ENCODE results near the gene PHF12. TPM values are rescaled to one million over a fixed set of nuclear protein-coding genes. Genes with fewer than 3 reads are reported as not detected.

The PHF12 gene
- total and polyA plus RNA-seq, 2 donors, result 20.5 to 32.4 TPM

DNA sequence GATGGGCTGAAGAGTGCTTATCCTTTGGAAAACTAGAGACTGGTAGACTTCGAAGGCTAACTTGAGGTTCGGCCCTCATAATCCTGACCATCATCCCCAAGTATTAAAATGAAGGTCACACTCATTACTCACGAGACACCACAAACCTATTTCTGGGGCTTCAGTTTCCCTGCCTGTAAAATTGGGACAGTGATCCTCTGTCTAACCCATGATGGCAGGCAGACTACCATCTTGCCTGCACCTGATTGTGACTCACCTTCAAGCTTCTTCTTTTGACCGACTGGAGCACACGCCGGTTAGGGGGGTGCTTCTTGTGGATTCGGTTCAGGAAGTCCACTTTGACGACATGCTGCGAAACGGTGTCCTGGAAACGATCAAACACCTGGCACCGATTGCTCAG is 34.3 kb downstream of the PHF12 start:
- no peaks in the 10 kb centered on the region for H3K27me3 ChIP-seq (ENCODE audit: control insufficient read depth in 2 of 2, insufficient read depth in 1 of 2, low read length in 1 of 2)
- H3K9me3 ChIP-seq (ENCODE audit: control insufficient read depth in 2 of 2, insufficient read depth in 1 of 2, low read length in 1 of 2), result no peaks in the 10 kb centered on the region
- no peak for DNase-seq (ENCODE audit: low read depth in 6 of 9, low spot score in 9 of 9)
- H3K4me1 ChIP-seq (ENCODE audit: control insufficient read depth in 2 of 2, insufficient read depth in 2 of 2, low read length in 2 of 2), result no peaks in the 10 kb centered on the region
- peaks cover 88 to 93% of the 10 kb centered on the region in 2 donors for H3K36me3 ChIP-seq (ENCODE audit: control insufficient read depth in 2 of 2, insufficient read depth in 2 of 2, low read length in 1 of 2)
- no peak overlapping the region for H3K4me3 ChIP-seq (ENCODE audit: low read length in 2 of 2)
- WGBS, result 96% methylated on average over 12 of the region's 12 CpGs
- no peak overlapping the region for H3K27ac ChIP-seq (ENCODE audit: low read depth in 1 of 2, low read length in 1 of 2)

DNA sequence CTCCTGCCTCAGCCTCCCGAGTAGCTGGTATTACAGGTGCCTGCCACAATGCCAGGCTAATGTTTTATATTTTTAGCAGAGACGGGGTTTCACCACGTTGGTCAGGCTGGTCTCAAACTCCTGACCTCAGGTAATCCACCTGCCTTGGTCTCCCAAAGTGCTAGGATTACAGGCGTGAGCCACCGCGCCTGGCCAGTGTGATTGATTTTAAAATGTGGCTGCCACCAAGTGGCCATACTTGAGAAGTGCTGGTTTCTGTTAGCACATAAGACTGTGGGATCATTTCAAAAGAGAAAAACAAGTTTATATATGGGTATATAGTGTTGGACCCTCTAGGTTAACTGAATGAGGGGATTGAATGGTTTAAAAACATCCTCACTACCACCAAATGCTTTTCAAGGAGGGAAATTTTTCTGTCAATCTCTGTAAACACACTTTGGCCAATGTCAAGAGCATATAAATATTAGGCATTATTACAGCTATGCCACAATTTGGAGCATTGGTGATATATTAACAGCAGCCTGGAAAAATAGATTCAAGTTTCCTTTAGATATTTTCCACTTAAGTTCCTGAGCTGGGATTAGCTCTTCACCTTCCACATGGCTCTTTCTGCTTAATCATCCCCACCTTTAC is 34.9 kb downstream of the PHF12 start:
- Histone ChIP-seq H3K4me1 (ENCODE audit: control insufficient read depth in 2 of 2, insufficient read depth in 2 of 2, low read length in 2 of 2) (no peaks in the 10 kb centered on the region), H3K9me3 (ENCODE audit: control insufficient read depth in 2 of 2, insufficient read depth in 1 of 2, low read length in 1 of 2) (no peaks in the 10 kb centered on the region), H3K27ac (ENCODE audit: low read depth in 1 of 2, low read length in 1 of 2) (no peak overlapping the region), H3K4me3 (ENCODE audit: low read length in 2 of 2) (no peak overlapping the region), H3K27me3 (ENCODE audit: control insufficient read depth in 2 of 2, insufficient read depth in 1 of 2, low read length in 1 of 2) (no peaks in the 10 kb centered on the region), H3K36me3 (ENCODE audit: control insufficient read depth in 2 of 2, insufficient read depth in 2 of 2, low read length in 1 of 2) (peaks cover 88 to 93% of the 10 kb centered on the region in 2 donors)
- WGBS, result 79% methylated on average over 6 of the region's 6 CpGs
- DNase-seq (ENCODE audit: low read depth in 6 of 9, low spot score in 9 of 9), result peak in 2 of 9 donors; percentile 28 to 48

DNA sequence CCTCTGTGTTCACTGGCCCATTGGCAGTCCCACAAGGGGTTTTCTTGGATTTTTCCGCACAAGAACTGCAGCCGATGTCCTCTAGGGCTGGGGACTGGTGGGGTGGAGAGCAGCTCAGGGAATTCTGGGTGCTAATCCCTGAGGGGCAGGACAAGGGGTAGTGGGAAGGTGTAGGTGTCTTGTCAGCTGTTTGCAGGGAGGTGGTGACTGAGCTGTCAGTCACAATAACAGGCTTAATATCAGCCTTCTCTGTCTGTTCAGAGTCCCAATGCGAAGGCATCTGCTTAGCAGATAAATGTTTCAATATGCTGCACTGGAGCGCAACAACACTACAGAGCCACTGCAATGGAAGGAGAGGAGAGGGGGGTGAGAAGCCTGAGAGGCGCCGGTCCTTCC is 38.4 kb downstream of the PHF12 start:
- H3K4me3 ChIP-seq (ENCODE audit: low read length in 2 of 2), result no peak overlapping the region
- H3K4me1 ChIP-seq (ENCODE audit: control insufficient read depth in 2 of 2, insufficient read depth in 2 of 2, low read length in 2 of 2), result no peaks in the 10 kb centered on the region
- H3K36me3 ChIP-seq (ENCODE audit: control insufficient read depth in 2 of 2, insufficient read depth in 2 of 2, low read length in 1 of 2), result peaks cover 95 to 99% of the 10 kb centered on the region in 2 donors
- no peaks in the 10 kb centered on the region for H3K9me3 ChIP-seq (ENCODE audit: control insufficient read depth in 2 of 2, insufficient read depth in 1 of 2, low read length in 1 of 2)
- no peak overlapping the region for H3K27ac ChIP-seq (ENCODE audit: low read depth in 1 of 2, low read length in 1 of 2)
- WGBS, result 98% methylated on average over 6 of the region's 6 CpGs
- no peak for DNase-seq (ENCODE audit: low read depth in 6 of 9, low spot score in 9 of 9)
- H3K27me3 ChIP-seq (ENCODE audit: control insufficient read depth in 2 of 2, insufficient read depth in 1 of 2, low read length in 1 of 2), result no peaks in the 10 kb centered on the region

DNA sequence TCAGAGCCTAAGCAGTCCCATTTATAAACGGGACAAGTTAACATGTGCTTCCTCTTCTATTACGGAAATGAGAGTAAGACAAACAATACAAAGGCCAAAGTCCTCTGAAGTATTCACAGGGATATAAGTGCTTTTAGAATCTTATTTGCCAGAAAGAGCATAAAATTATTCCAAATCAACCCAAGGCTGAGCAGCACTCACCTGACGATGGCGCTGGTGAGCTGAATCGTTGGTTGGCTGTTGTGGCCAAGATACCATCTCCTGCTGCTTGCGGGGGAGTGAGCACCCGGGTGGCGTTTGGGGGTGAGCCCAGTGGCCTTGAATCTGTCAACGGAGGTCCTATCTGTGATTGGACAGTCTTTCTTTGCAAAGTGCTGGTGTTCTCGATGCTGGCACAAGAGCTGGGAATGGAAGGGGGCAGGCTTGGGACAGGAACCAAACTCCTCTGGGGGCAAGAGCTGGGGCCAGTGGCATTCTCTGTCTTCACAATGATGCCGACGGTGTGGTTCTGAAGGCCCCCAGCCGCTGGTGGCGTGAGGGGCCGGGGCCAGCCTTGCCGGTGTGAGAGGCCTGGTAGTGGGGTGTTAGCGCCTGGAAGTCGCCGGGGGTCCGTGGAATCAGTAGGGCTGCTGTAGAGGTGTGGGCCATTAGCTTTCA is 38.9 kb downstream of the PHF12 start:
- 95% methylated on average over 20 of the region's 20 CpGs for WGBS
- no peak for DNase-seq (ENCODE audit: low read depth in 6 of 9, low spot score in 9 of 9)
- H3K27me3 ChIP-seq (ENCODE audit: control insufficient read depth in 2 of 2, insufficient read depth in 1 of 2, low read length in 1 of 2), result no peaks in the 10 kb centered on the region
- peaks cover 95 to 99% of the 10 kb centered on the region in 2 donors for H3K36me3 ChIP-seq (ENCODE audit: control insufficient read depth in 2 of 2, insufficient read depth in 2 of 2, low read length in 1 of 2)
- no peak overlapping the region for H3K4me3 ChIP-seq (ENCODE audit: low read length in 2 of 2)
- H3K4me1 ChIP-seq (ENCODE audit: control insufficient read depth in 2 of 2, insufficient read depth in 2 of 2, low read length in 2 of 2), result no peaks in the 10 kb centered on the region
- no peaks in the 10 kb centered on the region for H3K9me3 ChIP-seq (ENCODE audit: control insufficient read depth in 2 of 2, insufficient read depth in 1 of 2, low read length in 1 of 2)
- H3K27ac ChIP-seq (ENCODE audit: low read depth in 1 of 2, low read length in 1 of 2), result no peak overlapping the region

DNA sequence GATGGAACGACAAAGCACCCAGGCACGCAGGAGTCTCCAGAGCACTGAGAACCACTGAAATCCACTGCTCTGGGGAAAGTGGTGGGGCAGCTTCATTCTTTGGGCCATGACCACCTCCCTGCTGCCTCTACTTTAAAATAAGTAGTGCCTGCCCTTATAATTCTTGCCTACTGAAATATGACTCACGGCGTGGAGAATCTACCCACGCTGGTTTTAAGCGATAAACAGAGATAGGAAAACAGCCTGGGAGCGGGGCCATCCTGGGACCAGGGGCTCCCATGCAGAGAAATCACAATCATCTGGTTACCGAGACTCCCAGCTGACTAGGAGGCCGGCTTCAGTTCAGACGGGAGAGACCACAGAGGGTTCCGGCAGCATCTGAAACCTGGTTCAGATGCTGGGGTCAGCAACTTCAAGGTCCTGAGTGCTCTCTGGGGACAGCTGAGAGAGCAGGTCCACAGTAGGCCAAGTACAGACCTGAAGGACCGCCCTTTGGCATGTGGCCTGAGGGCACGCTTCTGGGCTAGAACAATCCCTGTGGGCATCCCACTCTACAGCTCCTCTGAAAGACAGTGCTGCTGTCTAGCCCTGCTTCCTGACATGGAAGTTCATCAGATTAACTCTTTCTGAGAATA is 39.8 kb downstream of the PHF12 start:
- Histone ChIP-seq H3K27me3 (ENCODE audit: control insufficient read depth in 2 of 2, insufficient read depth in 1 of 2, low read length in 1 of 2) (no peaks in the 10 kb centered on the region), H3K4me3 (ENCODE audit: low read length in 2 of 2) (no peak overlapping the region), H3K4me1 (ENCODE audit: control insufficient read depth in 2 of 2, insufficient read depth in 2 of 2, low read length in 2 of 2) (no peaks in the 10 kb centered on the region), H3K9me3 (ENCODE audit: control insufficient read depth in 2 of 2, insufficient read depth in 1 of 2, low read length in 1 of 2) (no peaks in the 10 kb centered on the region), H3K36me3 (ENCODE audit: control insufficient read depth in 2 of 2, insufficient read depth in 2 of 2, low read length in 1 of 2) (peaks cover 95 to 98% of the 10 kb centered on the region in 2 donors), H3K27ac (ENCODE audit: low read depth in 1 of 2, low read length in 1 of 2) (no peak overlapping the region)
- WGBS, result 98% methylated on average over 13 of the region's 13 CpGs
- DNase-seq (ENCODE audit: low read depth in 6 of 9, low spot score in 9 of 9), result no peak

DNA sequence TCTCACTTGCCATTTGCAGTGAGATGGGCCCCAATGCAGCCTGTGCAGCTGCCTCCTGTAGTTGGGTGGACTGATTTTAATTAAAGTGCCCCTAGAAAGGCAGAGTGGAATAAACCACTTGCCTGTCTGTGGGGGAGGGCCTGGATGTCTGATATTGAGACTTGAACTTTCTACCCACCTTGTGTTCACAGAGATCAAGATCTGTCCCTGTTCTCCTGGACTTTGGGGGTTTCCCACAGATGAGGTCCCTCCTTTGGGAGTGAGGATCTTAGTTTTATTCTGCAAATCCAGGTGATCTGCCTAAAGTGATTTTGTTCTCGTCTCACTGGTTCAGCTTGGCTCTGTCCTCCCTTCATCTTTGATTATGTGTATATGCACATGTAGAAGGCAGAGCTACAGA is 40.8 kb downstream of the PHF12 start:
- Histone ChIP-seq H3K27ac (ENCODE audit: low read depth in 1 of 2, low read length in 1 of 2) (no peak overlapping the region), H3K27me3 (ENCODE audit: control insufficient read depth in 2 of 2, insufficient read depth in 1 of 2, low read length in 1 of 2) (no peaks in the 10 kb centered on the region), H3K9me3 (ENCODE audit: control insufficient read depth in 2 of 2, insufficient read depth in 1 of 2, low read length in 1 of 2) (no peaks in the 10 kb centered on the region), H3K4me1 (ENCODE audit: control insufficient read depth in 2 of 2, insufficient read depth in 2 of 2, low read length in 2 of 2) (no peaks in the 10 kb centered on the region), H3K36me3 (ENCODE audit: control insufficient read depth in 2 of 2, insufficient read depth in 2 of 2, low read length in 1 of 2) (peaks cover 94 to 98% of the 10 kb centered on the region in 2 donors), H3K4me3 (ENCODE audit: low read length in 2 of 2) (no peak overlapping the region)
- WGBS, result 98% methylated on average over 1 of the region's 1 CpG
- DNase-seq (ENCODE audit: low read depth in 6 of 9, low spot score in 9 of 9), result no peak

DNA sequence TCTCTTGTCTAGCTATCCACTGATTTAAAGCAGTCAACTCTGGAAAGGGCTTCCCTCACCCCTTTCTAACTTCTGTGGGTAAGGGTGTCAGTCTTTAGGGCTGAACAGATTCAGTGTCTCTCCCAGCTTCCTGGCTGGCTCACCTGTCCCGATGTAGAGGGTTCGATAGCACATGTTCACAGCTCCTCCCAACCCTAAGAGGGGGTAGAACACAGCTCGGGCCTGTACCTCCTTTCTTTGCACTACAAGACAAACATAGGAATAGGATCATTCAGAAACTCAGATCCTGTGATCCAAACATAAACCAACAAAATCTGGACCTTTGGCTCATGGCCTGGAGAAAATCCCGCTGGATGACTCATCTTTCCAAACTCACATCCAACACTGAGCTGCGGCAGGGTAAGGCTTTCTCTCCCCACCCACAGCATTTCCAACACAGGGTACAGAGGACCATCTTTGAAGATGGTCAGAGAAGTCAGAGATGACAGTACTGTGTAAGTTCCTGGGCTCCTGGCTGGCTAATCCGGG is 42.6 kb downstream of the PHF12 start:
- Histone ChIP-seq H3K9me3 (ENCODE audit: control insufficient read depth in 2 of 2, insufficient read depth in 1 of 2, low read length in 1 of 2) (no peaks in the 10 kb centered on the region), H3K27ac (ENCODE audit: low read depth in 1 of 2, low read length in 1 of 2) (no peak overlapping the region), H3K36me3 (ENCODE audit: control insufficient read depth in 2 of 2, insufficient read depth in 2 of 2, low read length in 1 of 2) (peaks cover 78 to 89% of the 10 kb centered on the region in 2 donors), H3K4me1 (ENCODE audit: control insufficient read depth in 2 of 2, insufficient read depth in 2 of 2, low read length in 2 of 2) (no peaks in the 10 kb centered on the region), H3K4me3 (ENCODE audit: low read length in 2 of 2) (no peak overlapping the region), H3K27me3 (ENCODE audit: control insufficient read depth in 2 of 2, insufficient read depth in 1 of 2, low read length in 1 of 2) (no peaks in the 10 kb centered on the region)
- no peak for DNase-seq (ENCODE audit: low read depth in 6 of 9, low spot score in 9 of 9)
- WGBS, result 97% methylated on average over 6 of the region's 6 CpGs

DNA sequence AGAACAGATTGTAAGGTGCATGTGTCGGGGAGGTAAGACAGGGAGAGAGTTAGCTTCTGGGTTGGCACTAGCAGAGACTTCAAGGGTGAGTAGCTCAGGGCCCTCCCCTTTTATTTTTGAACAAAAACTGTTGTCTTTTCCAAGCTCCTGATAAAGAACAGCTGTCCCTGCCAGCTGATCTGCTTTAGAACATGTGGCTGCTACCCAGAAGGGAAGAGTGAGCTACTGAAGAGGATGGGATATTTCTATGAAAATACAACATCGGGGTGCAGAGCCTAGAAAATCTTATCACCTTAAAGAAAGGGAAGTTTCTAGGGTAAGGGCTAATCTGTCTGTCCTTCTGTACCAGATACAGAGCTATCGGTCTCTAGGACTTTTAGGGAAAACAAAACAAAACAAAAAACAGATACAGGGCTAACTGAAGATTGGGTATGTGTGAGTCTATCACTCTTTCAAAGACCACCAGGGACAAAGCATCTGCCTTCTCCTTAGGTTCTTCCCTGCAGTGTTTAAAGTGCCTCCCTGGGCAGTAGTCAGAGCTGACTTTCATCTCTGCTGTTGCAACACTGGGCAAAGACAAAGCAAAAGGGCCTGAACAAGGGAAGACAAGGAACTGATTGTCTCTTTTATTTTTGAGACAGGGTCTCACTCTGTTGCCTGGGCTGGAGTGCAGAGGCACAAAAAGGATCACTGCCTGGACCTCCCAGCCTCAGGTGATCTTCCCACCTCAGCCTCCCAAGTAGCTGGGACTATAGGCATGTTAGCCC is 43.4 kb downstream of the PHF12 start:
- no peaks in the 10 kb centered on the region for H3K27me3 ChIP-seq (ENCODE audit: control insufficient read depth in 2 of 2, insufficient read depth in 1 of 2, low read length in 1 of 2)
- H3K9me3 ChIP-seq (ENCODE audit: control insufficient read depth in 2 of 2, insufficient read depth in 1 of 2, low read length in 1 of 2), result no peaks in the 10 kb centered on the region
- no peak for DNase-seq (ENCODE audit: low read depth in 6 of 9, low spot score in 9 of 9)
- peaks cover 70 to 81% of the 10 kb centered on the region in 2 donors for H3K36me3 ChIP-seq (ENCODE audit: control insufficient read depth in 2 of 2, insufficient read depth in 2 of 2, low read length in 1 of 2)
- H3K4me1 ChIP-seq (ENCODE audit: control insufficient read depth in 2 of 2, insufficient read depth in 2 of 2, low read length in 2 of 2), result peaks cover 0 to 4% of the 10 kb centered on the region in 2 donors
- no peak overlapping the region for H3K4me3 ChIP-seq (ENCODE audit: low read length in 2 of 2)
- 95% methylated on average over 3 of the region's 3 CpGs for WGBS
- H3K27ac ChIP-seq (ENCODE audit: low read depth in 1 of 2, low read length in 1 of 2), result no peak overlapping the region
